ENCODE results near the gene ARFGAP2.
A peak's percentile ranks its signal among the peaks of the same experiment; 100 is the strongest.

The ARFGAP2 gene

GRCh38 chr11:47186700-47187695 is 10.3 kb upstream of the ARFGAP2 start:
- DNase-seq: peak; percentile 65

GRCh38 chr11:47186076-47186699 is 9.5 kb upstream of the ARFGAP2 start, which contains the start of gene PACSIN3:
Gene PACSIN3 (minus strand): TSS chr11:47186434. CDS start chr11:47182727, 3,707 bp downstream.
- peak; percentile 46 for DNase-seq

- DNase-seq: no peak
These were observed 8.8 kb upstream of the ARFGAP2 start for GRCh38 chr11:47185305-47186075.

- DNase-seq: no peak
These were observed 8.1 kb upstream of the ARFGAP2 start for GRCh38 chr11:47184711-47185304.

GRCh38 chr11:47183969-47184368 is 7.3 kb upstream of the ARFGAP2 start:
- DNase-seq: no peak

GRCh38 chr11:47183031-47183856 is 6.6 kb upstream of the ARFGAP2 start:
- DNase-seq: no peak

DNA sequence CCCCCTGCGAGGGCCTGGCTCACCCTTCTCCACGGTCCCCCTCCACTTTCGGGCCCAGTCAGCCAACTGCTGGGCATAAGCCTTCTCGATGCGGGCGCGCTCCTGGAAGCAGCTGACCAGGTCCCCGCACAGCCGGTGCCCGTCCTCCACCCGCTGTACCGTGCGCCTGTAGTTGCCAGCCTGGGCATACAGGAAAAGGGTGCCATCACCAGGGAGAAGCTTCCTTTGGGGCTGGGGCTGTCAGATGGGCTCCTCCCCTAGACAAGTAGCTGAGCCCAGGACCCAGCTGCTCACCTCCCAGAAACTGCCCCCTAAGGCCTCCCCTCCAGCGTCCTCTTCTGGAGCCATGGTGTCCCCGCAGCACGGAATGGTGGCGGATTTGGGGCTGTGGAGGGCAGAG is 5.7 kb upstream of the ARFGAP2 start:
- no peak for DNase-seq

GRCh38 chr11:47181271-47181670 is 4.6 kb upstream of the ARFGAP2 start:
- no peak for DNase-seq

- no peak for DNase-seq
These were observed 3.5 kb upstream of the ARFGAP2 start for GRCh38 chr11:47180006-47180787.

DNA sequence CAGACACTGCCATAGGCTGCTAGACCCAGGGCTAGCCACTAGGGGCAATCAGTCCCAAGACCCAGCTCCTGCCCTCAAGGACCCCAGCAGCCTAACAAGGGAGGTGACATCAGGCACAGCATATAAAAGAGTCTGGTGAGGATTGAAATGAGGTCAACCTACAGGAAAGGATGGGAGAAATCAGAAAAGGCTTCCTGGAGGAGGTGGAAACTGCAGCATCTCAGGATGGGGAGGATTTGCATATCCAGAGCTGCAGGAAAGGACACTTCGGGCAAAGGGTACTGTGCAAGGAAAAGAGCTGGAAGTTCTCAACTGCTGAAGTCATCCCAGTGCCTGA is 2.9 kb upstream of the ARFGAP2 start:
- peak; percentile 56 for DNase-seq

DNA sequence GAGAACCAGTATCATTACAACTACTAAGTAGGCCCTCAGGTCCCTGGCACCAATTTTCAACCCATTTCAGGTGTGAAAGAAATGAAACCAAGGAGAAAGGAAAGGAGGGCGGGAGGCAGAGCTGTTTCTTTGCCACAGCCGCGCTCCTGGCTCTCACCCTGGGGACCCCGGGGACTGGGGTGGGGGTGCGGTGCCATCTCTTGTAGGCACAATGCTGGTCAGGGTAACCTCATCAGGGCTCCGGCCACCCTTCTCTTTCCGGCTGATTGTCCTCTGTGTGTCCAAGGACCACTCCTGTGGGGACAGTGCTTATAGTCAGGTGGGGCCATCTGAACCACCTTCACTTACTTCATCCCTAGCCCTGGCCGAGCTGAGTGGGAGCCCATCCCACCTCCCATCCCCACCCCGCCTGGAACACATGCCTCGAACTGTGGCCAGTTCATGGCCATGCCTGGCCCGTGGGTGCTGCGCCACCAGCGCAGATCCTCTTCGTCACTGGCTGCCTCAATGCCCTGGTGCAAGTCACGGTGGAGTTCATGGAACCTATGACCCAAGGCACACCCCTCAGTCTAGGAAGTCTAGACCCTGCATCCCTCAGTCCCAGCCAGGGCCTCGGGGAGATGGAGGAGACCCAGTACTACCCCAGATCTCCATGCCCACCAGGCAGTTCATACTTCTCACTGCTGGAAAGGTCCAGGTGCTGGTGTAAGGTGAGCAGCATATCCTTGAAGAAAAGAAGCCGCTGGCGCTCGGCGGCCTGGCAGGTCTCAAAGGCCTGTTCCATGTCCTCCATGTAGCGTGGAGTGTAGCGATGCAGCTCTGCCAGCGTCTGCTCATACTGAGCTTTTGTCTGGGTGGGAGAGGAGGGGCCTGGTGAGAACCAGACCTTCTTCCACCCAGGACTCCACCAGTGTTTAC is 2.3 kb upstream of the ARFGAP2 start:
- no peak for DNase-seq

DNA sequence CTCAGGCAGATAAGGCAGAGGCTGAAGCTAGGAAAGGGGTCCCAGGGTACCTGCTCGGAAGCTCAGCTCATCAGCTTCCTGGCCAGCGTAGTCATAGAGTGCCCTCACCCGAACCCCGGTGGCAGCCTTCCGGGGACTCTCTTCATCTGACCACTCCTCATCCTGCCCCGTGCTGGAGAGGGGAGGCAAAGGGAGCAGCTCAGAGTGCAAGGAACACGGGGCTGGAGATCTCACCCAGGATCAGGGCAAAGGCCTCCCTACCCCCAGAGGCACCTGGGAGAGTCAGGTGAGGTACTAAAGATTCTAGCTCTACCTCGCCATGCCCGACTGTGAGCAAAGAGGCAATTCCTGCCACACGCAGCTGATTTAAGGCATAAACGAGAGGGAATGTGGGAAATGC is 1.6 kb upstream of the ARFGAP2 start:
- no peak for DNase-seq

DNA sequence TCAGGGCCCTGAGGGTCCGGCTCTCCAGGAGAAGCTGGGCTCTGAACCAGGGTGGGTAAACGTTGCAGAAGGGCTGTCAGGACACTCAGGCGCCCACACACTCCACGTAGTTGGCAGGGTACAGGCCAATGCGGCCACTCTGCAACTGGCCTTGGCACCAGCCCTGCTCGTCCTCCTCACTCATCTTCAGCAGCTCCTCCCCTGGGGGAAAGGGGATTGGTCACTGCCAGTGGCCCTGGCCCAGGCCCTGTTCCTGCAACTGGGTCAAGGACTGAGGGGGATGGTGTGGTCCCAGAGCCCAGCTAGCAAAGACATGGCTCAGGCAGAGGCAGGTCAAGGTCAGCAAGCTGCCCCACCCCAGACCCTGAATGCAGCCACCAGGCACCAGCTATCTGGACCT is 1.2 kb upstream of the ARFGAP2 start:
- no peak for DNase-seq

GRCh38 chr11:47177229-47177845 is 658 bp upstream of the ARFGAP2 start:
- DNase-seq: peak; percentile 73

DNA sequence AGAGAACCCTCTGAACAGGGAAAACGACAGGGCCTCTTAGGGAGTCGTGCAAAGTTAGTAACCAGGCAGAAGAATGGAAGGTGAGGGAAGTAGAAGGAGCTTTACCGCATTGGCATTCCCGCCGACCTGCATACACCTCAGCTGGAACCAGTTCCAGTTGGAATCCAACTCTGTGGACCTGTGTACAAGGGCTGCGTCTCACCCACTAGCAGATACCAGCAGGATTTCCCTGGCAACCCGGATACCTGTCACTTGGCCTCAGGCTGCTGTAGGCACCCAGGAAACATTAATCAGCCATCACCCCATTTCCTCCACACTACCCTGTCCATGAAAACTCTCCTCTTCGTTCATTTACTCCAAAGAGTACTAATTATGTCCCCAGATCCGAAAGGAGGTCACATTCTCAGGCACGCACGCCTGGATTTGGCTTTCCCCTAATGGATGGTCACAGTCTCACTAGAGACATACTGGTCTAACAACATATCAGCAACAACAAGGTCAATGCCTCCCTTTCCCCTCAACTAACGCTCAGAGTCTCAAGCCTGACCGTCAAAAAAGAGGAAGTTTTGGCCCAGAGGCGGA is 842 bp downstream of the ARFGAP2 start:
- DNase-seq: no peak

- no peak for DNase-seq
These were observed 3.8 kb downstream of the ARFGAP2 start for GRCh38 chr11:47172740-47173336.

GRCh38 chr11:47171856-47172255 is 4.8 kb downstream of the ARFGAP2 start:
- no peak for DNase-seq

- DNase-seq: no peak
These were observed 5.4 kb downstream of the ARFGAP2 start for GRCh38 chr11:47171061-47171838.
